ENCODE data around the gene FBXO11. TPM values are rescaled to one million over a fixed set of nuclear protein-coding genes. Genes with fewer than 3 reads are reported as not detected.
"Not testable (repeated sequence)": the region's sequence is repeated elsewhere in the genome, so short reads cannot be mapped to it uniquely, and the experiment has no call there.

Gene FBXO11
- total RNA-seq, 6 experiments from 2014 or later = 15.2 to 28.7 (median 24.0) TPM

DNA sequence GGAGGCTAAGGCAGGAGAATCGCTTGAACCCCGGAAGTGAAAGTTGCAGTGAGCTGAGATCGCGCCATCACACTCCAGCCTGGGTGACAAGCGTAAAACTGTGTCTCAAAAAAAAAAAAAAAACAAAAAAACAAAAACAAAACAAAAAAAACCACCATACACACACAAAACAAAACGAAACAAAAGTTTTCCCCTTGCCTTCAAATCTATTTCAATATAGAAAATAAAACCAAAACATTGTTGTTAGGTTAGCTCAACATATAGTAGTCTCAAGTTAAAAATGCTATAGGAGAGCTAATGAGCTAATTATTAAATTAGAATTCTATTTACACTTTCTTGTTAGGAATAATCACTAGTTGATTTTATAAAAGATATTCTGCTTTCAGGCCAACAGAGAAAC is 43.3 kb downstream of the FBXO11 start:
- 93% methylated on average over 5 of the region's 6 CpGs for WGBS (ENCODE audit: insufficient coverage, low coverage, low lambda C conversion rate, missing lambda C conversion rate)
- peaks cover 0 to 16% (median 0%) of the 10 kb centered on the region in 4 donors for H3K4me1 ChIP-seq
- intact Hi-C loops (cut with DNase I) = no loop called here

DNA sequence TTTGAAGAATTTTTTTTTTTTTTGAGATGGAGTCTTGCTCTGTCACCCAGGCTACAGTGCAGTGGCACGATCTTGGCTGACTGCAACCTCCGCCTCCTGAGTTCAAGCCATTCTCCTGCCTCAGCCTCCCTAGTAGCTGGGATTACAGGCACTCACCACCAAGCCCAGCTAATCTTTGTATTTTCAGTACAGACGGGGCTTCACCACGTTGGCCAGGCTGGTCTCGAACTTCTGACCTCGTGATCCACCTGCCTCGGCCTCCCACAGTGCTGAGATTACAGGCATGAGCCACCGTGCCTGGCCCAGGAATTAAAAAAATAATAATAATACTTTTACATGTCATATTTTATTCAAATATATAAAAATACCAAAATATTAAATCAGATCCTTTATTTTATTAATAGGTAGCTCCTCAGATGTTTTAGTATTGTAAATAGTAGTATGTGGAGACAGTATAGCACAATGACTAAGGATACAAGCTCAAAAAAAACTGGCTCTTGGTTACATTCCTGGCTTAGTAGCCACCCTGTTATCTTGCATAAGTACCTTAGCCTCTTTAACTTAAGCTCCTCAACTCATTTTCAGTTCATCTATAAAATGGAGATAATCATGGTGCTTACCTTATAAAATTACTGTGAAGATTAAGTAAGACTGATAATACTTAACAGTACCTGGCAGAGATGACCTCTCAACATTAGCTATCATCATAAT is 53.1 kb downstream of the FBXO11 start:
- not testable (repeated sequence) for ATAC-seq
- H3K4me1 ChIP-seq = peaks cover 0 to 15% (median 6%) of the 10 kb centered on the region in 4 donors
- WGBS (ENCODE audit: insufficient coverage, low coverage, low lambda C conversion rate, missing lambda C conversion rate) = 89% methylated on average over 8 of the region's 8 CpGs

More for the DNA sequence above, 43.3 kb downstream of the FBXO11 start:
- no peaks in the 10 kb centered on the region for H3K27me3 ChIP-seq
- no peak for ATAC-seq
- H3K9me3 ChIP-seq = no peaks in the 10 kb centered on the region
- DNase-seq = no peak
- TF ChIP-seq POLR2A (IDR thresholded peaks at IDR 0.05) = no peak
- TF ChIP-seq, protein P1, sequence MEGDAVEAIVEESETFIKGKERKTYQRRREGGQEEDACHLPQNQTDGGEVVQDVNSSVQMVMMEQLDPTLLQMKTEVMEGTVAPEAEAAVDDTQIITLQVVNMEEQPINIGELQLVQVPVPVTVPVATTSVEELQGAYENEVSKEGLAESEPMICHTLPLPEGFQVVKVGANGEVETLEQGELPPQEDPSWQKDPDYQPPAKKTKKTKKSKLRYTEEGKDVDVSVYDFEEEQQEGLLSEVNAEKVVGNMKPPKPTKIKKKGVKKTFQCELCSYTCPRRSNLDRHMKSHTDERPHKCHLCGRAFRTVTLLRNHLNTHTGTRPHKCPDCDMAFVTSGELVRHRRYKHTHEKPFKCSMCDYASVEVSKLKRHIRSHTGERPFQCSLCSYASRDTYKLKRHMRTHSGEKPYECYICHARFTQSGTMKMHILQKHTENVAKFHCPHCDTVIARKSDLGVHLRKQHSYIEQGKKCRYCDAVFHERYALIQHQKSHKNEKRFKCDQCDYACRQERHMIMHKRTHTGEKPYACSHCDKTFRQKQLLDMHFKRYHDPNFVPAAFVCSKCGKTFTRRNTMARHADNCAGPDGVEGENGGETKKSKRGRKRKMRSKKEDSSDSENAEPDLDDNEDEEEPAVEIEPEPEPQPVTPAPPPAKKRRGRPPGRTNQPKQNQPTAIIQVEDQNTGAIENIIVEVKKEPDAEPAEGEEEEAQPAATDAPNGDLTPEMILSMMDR (IDR thresholded peaks at IDR 0.05) = no peak
- no peaks in the 10 kb centered on the region for H3K36me3 ChIP-seq
- no peak overlapping the region for H3K27ac ChIP-seq
- H3K4me3 ChIP-seq = no peak overlapping the region

GRCh38 chr2:47850198-47850597 is 56.1 kb downstream of the FBXO11 start:
- no peak for TF ChIP-seq POLR2A (IDR thresholded peaks at IDR 0.05)
- TF ChIP-seq, protein P1 (IDR thresholded peaks at IDR 0.05) = no peak
- intact Hi-C loops (cut with DNase I) = loop anchor here in 1 of 2 donors (10.0 kb wide), 1 partner anchor 255 kb away; no protein-coding TSS in a partner anchor
- H3K36me3 ChIP-seq = no peaks in the 10 kb centered on the region
- H3K27ac ChIP-seq = no peak overlapping the region
- H3K4me3 ChIP-seq = no peak overlapping the region
- H3K27me3 ChIP-seq = no peaks in the 10 kb centered on the region
- peaks cover 0 to 6% (median 2%) of the 10 kb centered on the region in 4 donors for H3K4me1 ChIP-seq
- no peak for ATAC-seq
- 92% methylated on average over 1 of the region's 1 CpG for WGBS (ENCODE audit: insufficient coverage, low coverage, low lambda C conversion rate, missing lambda C conversion rate)
- H3K9me3 ChIP-seq = no peaks in the 10 kb centered on the region
- DNase-seq = no peak

More for the DNA sequence above, 53.1 kb downstream of the FBXO11 start:
- not testable (repeated sequence) for H3K4me3 ChIP-seq, H3K27me3 ChIP-seq, H3K9me3 ChIP-seq, H3K36me3 ChIP-seq, DNase-seq, H3K27ac ChIP-seq
- intact Hi-C loops (cut with DNase I) = loop anchor here in 1 of 2 donors (10.0 kb wide), 1 partner anchor 252 kb away; no protein-coding TSS in a partner anchor

GRCh38 chr2:47849368-47849767 is 56.9 kb downstream of the FBXO11 start:
- H3K4me1 ChIP-seq = peaks cover 0 to 6% (median 2%) of the 10 kb centered on the region in 4 donors
- no peaks in the 10 kb centered on the region for H3K9me3 ChIP-seq
- intact Hi-C loops (cut with DNase I) = no loop called here
- H3K4me3 ChIP-seq = no peak overlapping the region
- no peaks in the 10 kb centered on the region for H3K36me3 ChIP-seq
- no peak for TF ChIP-seq POLR2A (IDR thresholded peaks at IDR 0.05)
- TF ChIP-seq, protein P1 (IDR thresholded peaks at IDR 0.05) = no peak
- H3K27me3 ChIP-seq = no peaks in the 10 kb centered on the region
- no peak overlapping the region for H3K27ac ChIP-seq
- peak; percentile 53 to 70 (median 58) for ATAC-seq
- WGBS (ENCODE audit: insufficient coverage, low coverage, low lambda C conversion rate, missing lambda C conversion rate) = 29% methylated on average over 2 of the region's 2 CpGs
- DNase-seq = no peak

DNA sequence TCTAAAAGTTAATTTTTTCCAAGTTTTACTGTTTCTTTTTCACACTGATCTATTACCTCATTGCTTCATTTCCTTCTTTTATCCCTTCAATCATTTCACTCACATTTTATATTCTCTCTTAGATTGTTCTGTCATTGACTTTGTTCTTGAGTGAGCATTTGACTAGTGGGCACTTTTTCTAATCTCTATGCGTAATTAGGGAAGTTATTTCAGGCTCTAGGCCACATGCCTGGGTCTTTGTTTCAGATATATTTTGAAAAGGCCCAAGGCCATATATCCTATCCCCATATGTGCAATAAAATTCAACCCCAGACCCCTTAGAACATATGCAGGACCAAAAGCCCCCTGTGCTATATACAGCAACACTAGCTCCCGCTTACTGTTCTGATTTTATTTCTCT is 62.1 kb downstream of the FBXO11 start:
- Histone ChIP-seq H3K36me3 (no peaks in the 10 kb centered on the region), H3K4me3 (no peak overlapping the region), H3K27me3 (no peaks in the 10 kb centered on the region), H3K9me3 (no peaks in the 10 kb centered on the region), H3K4me1 (no peaks in the 10 kb centered on the region), H3K27ac (no peak overlapping the region)
- DNase-seq = no peak
- ATAC-seq = no peak
- no peak for TF ChIP-seq POLR2A (IDR thresholded peaks at IDR 0.05)
- TF ChIP-seq, protein P1 (IDR thresholded peaks at IDR 0.05) = no peak
- WGBS (ENCODE audit: insufficient coverage, low coverage, low lambda C conversion rate, missing lambda C conversion rate) = 92% methylated on average over 2 of the region's 2 CpGs
- intact Hi-C loops (cut with DNase I) = no loop called here
